Left renal pelvis (tissue), 4 donors: ENCODE results near the gene CYTH1. TPM values are rescaled to one million over a fixed set of nuclear protein-coding genes. Genes with fewer than 3 reads are reported as not detected.

Source experiments
- DNase-seq, 4 donors: peaks; one replicate each; pipeline ENCODE4 v3.0.0-alpha.2; 2013; ENCODE audit warnings: low read depth in 4 of 4, low spot score in 3 of 4
- polyA plus RNA-seq, 4 donors: library from polyadenylated mRNA; unstranded; fragments of 120-200 nt; gene quantifications; one replicate each; pipeline ENCODE4 v1.2.1, GENCODE V29; 2013; ENCODE audit not compliant: insufficient read length in 4 of 4

Gene CYTH1
- polyA plus RNA-seq, 4 donors, result 20.4 to 25.6 (median 24.9) TPM

- no peak for DNase-seq
Measured at GRCh38 chr17:78806451-78806850, 24.4 kb upstream of the CYTH1 start.

GRCh38 chr17:78805301-78805700, 23.2 kb upstream of the CYTH1 start:
- DNase-seq, result no peak

GRCh38 chr17:78804777-78805176, 22.7 kb upstream of the CYTH1 start:
- no peak for DNase-seq

- DNase-seq, result no peak
Measured at GRCh38 chr17:78803186-78803845, 21.2 kb upstream of the CYTH1 start.

GRCh38 chr17:78802459-78802858, 20.4 kb upstream of the CYTH1 start:
- no peak for DNase-seq

GRCh38 chr17:78802008-78802407, 19.9 kb upstream of the CYTH1 start:
- no peak for DNase-seq

- no peak for DNase-seq
Measured at GRCh38 chr17:78800132-78800931, 18.3 kb upstream of the CYTH1 start.

GRCh38 chr17:78798695-78799559, 16.9 kb upstream of the CYTH1 start:
- DNase-seq, result no peak

- DNase-seq, result no peak
Measured at GRCh38 chr17:78797691-78798585, 15.9 kb upstream of the CYTH1 start.

- no peak for DNase-seq
Measured at GRCh38 chr17:78797213-78797612, 15.1 kb upstream of the CYTH1 start.

- no peak for DNase-seq
Measured at GRCh38 chr17:78796517-78796900, 14.4 kb upstream of the CYTH1 start.

- no peak for DNase-seq
Measured at GRCh38 chr17:78795861-78796516, 13.9 kb upstream of the CYTH1 start.

GRCh38 chr17:78794864-78795640, 13.0 kb upstream of the CYTH1 start:
- no peak for DNase-seq

- no peak for DNase-seq
Measured at GRCh38 chr17:78794399-78794798, 12.3 kb upstream of the CYTH1 start.

- no peak for DNase-seq
Measured at GRCh38 chr17:78793968-78794367, 11.9 kb upstream of the CYTH1 start.

GRCh38 chr17:78793415-78793814, 11.3 kb upstream of the CYTH1 start:
- no peak for DNase-seq

GRCh38 chr17:78791840-78792709, 10.0 kb upstream of the CYTH1 start:
- DNase-seq, result no peak

GRCh38 chr17:78790552-78790951, 8.5 kb upstream of the CYTH1 start:
- DNase-seq, result no peak
